GM12878 (cell line): Measurements from ENCODE around the gene IGFALS. TPM values are rescaled to one million over a fixed set of nuclear protein-coding genes. Genes with fewer than 3 reads are reported as not detected.
A peak's percentile ranks its signal among the peaks of the same experiment; 100 is the strongest.

ENCODE experiments used
- BHLHE40 ChIP-seq, 2 experiments: fragments of 450-650 bp in 1 of 2; IDR thresholded peaks; 2 replicates each; pipeline ENCODE4 v1.6.1; 2011 to 2017; ENCODE audit warnings: low read depth in 2 of 2, borderline replicate concordance in 1 of 2, improper control_type of control experiment in 1 of 2, low read length in 1 of 2, mild to moderate bottlenecking in 1 of 2
- CREM ChIP-seq: IDR thresholded peaks from 2 replicates; pipeline ENCODE4 v1.6.1; 2014; ENCODE audit warnings: antibody characterized with exemption, low read depth
- HDAC6 ChIP-seq: fragments of 200-600 bp; sonication (generic); IDR thresholded peaks from one replicate; pipeline ENCODE4 v1.8.0; 2017; ENCODE audit warnings: antibody characterized with exemption; ENCODE audit not compliant: unreplicated experiment
- LARP7 ChIP-seq: fragments of 450-650 bp; IDR thresholded peaks from 2 replicates; pipeline ENCODE4 v1.6.1; 2017; ENCODE audit warnings: mild to moderate bottlenecking
- MTA3 ChIP-seq: IDR thresholded peaks from 2 replicates; pipeline ENCODE4 v1.6.1; 2012; ENCODE audit warnings: low read length, inconsistent platforms, borderline replicate concordance
- MXI1 ChIP-seq: fragments of 150-350 bp; IDR thresholded peaks from 2 replicates; pipeline ENCODE4 v1.6.1; 2011; ENCODE audit warnings: low read depth, mild to moderate bottlenecking, inconsistent platforms, low read length, improper control_type of control experiment
- POLR2AphosphoS2 ChIP-seq: IDR thresholded peaks from 2 replicates; pipeline ENCODE4 v1.6.1; 2011; ENCODE audit warnings: low read depth, mild to moderate bottlenecking, low read length, improper control_type of control experiment, moderate library complexity
- POU2F2 ChIP-seq: IDR thresholded peaks from 3 replicates; pipeline ENCODE4 v1.6.1; 2011; ENCODE audit warnings: low read depth, mild to moderate bottlenecking, low read length, borderline replicate concordance
- REST ChIP-seq: IDR thresholded peaks from 2 replicates; pipeline ENCODE4 v1.6.1; 2012; ENCODE audit warnings: mild to moderate bottlenecking, low read depth, low read length
- RUNX3 ChIP-seq: IDR thresholded peaks from 2 replicates; pipeline ENCODE4 v1.6.1; 2012; ENCODE audit warnings: low read length, inconsistent platforms
- SMAD5 ChIP-seq: IDR thresholded peaks from 2 replicates; pipeline ENCODE4 v1.6.1; 2016; ENCODE audit warnings: antibody characterized with exemption, low read depth
- ZBED1 ChIP-seq: IDR thresholded peaks from 2 replicates; pipeline ENCODE4 v1.6.1; 2016; ENCODE audit warnings: borderline replicate concordance
- polyA plus RNA-seq, 11 experiments: library from polyadenylated mRNA; depleted of rRNA in 4 of 11; unstranded in 6 of 11; stranded (reverse) in 5 of 11; fragments of >200 nt; fragmentation: Nextera tagmentation in 4 of 11; fragmentation: Illumina TruSeq in 1 of 11; extraction: Ambion mirVana in 4 of 11; extraction: Trizol in 1 of 11; gene quantifications; 1 replicate in 1 of 11; 2 replicates in 10 of 11; pipeline versions ENCODE4 v1.2.1 to v1.2.3, GENCODE V29; 2011 to 2016; ENCODE audit warnings: inconsistent platforms in 2 of 11, missing spikeins in 2 of 11, low read depth in 1 of 11
- total RNA-seq, 4 experiments: library from RNA; depleted of rRNA in 3 of 4; stranded (reverse); fragments of >200 nt in 3 of 4; fragmentation: Illumina TruSeq in 1 of 4; extraction: Trizol in 1 of 4; gene quantifications; 2 replicates each; pipeline versions ENCODE4 v1.2.1 to v1.2.3, GENCODE V29; 2013 to 2021
- TF ChIP-seq, protein P1 (sequence below): IDR thresholded peaks from 2 replicates; pipeline ENCODE4 v1.6.1; 2011; ENCODE audit warnings: borderline replicate concordance, low read depth, mild to moderate bottlenecking, moderate library complexity, low read length; ENCODE audit not compliant: insufficient read depth, poor library complexity, severe bottlenecking
- TF ChIP-seq, protein P2 (sequence below): fragments of 450-650 bp; IDR thresholded peaks from 2 replicates; pipeline ENCODE4 v1.6.1; 2016; ENCODE audit warnings: mild to moderate bottlenecking
- TF ChIP-seq, protein P3 (sequence below): fragments of 450-650 bp; IDR thresholded peaks from 2 replicates; pipeline ENCODE4 v1.6.1; 2016; ENCODE audit warnings: mild to moderate bottlenecking
- TF ChIP-seq, protein P4 (sequence below): IDR thresholded peaks from 2 replicates; pipeline ENCODE4 v1.6.1; 2012; ENCODE audit warnings: low read depth, low read length, improper control_type of control experiment
- TF ChIP-seq, protein P5 (sequence below), 3 experiments: IDR thresholded peaks in 2 of 3; conservative IDR thresholded peaks in 1 of 3; 2 replicates each; pipeline ENCODE4 v1.5.1; 2011; ENCODE audit warnings: low read depth in 3 of 3, low read length in 3 of 3, mild to moderate bottlenecking in 3 of 3, control low read depth in 2 of 3, moderate library complexity in 2 of 3, inconsistent platforms in 1 of 3, mixed read lengths in 1 of 3; ENCODE audit not compliant: control insufficient read depth in 2 of 3, insufficient read depth in 1 of 3; ENCODE audit errors: extremely low read depth in 1 of 3

IGFALS gene
- total and polyA plus RNA-seq, 10 of the 15 experiments (the other 5 are each of a cell fraction or from before 2014, with no cell fraction given) = 0.04 to 0.11 TPM; not detected in 8

- TF ChIP-seq REST (no peak), LARP7 (peak; percentile 29; the same call in 1 of the 2 replicates), POU2F2 (0 out of 3 replicates have a peak, but pooled peaks have one; percentile 10), SMAD5 (peak; percentile 53; the same call in 1 of the 2 replicates), MTA3 (peak; percentile 92; the same call in 1 of the 2 replicates), CREM (no peak), POLR2AphosphoS2 (peak; percentile 72), HDAC6 (no peak), ZBED1 (no peak), BHLHE40 (IDR thresholded peaks at IDR 0.05; ENCODE audit: borderline replicate concordance in 1 of 2, low read depth in 2 of 2, low read length in 1 of 2) (peak; percentile 39 to 71; a peak in 3 of 4 replicates), RUNX3 (no peak), MXI1 (no peak; the same call in 1 of the 2 replicates)
- TF ChIP-seq, protein P1, sequence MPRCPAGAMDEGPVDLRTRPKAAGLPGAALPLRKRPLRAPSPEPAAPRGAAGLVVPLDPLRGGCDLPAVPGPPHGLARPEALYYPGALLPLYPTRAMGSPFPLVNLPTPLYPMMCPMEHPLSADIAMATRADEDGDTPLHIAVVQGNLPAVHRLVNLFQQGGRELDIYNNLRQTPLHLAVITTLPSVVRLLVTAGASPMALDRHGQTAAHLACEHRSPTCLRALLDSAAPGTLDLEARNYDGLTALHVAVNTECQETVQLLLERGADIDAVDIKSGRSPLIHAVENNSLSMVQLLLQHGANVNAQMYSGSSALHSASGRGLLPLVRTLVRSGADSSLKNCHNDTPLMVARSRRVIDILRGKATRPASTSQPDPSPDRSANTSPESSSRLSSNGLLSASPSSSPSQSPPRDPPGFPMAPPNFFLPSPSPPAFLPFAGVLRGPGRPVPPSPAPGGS = peak; percentile 91
- TF ChIP-seq, protein P2, sequence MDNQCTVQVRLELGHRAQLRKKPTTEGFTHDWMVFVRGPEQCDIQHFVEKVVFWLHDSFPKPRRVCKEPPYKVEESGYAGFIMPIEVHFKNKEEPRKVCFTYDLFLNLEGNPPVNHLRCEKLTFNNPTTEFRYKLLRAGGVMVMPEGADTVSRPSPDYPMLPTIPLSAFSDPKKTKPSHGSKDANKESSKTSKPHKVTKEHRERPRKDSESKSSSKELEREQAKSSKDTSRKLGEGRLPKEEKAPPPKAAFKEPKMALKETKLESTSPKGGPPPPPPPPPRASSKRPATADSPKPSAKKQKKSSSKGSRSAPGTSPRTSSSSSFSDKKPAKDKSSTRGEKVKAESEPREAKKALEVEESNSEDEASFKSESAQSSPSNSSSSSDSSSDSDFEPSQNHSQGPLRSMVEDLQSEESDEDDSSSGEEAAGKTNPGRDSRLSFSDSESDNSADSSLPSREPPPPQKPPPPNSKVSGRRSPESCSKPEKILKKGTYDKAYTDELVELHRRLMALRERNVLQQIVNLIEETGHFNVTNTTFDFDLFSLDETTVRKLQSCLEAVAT = peak; percentile 70; the same call in 1 of the 2 replicates
- TF ChIP-seq, protein P3, sequence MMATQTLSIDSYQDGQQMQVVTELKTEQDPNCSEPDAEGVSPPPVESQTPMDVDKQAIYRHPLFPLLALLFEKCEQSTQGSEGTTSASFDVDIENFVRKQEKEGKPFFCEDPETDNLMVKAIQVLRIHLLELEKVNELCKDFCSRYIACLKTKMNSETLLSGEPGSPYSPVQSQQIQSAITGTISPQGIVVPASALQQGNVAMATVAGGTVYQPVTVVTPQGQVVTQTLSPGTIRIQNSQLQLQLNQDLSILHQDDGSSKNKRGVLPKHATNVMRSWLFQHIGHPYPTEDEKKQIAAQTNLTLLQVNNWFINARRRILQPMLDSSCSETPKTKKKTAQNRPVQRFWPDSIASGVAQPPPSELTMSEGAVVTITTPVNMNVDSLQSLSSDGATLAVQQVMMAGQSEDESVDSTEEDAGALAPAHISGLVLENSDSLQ = no peak
- TF ChIP-seq, protein P4, sequence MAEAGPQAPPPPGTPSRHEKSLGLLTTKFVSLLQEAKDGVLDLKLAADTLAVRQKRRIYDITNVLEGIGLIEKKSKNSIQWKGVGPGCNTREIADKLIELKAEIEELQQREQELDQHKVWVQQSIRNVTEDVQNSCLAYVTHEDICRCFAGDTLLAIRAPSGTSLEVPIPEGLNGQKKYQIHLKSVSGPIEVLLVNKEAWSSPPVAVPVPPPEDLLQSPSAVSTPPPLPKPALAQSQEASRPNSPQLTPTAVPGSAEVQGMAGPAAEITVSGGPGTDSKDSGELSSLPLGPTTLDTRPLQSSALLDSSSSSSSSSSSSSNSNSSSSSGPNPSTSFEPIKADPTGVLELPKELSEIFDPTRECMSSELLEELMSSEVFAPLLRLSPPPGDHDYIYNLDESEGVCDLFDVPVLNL = no peak
- TF ChIP-seq, protein P5, sequence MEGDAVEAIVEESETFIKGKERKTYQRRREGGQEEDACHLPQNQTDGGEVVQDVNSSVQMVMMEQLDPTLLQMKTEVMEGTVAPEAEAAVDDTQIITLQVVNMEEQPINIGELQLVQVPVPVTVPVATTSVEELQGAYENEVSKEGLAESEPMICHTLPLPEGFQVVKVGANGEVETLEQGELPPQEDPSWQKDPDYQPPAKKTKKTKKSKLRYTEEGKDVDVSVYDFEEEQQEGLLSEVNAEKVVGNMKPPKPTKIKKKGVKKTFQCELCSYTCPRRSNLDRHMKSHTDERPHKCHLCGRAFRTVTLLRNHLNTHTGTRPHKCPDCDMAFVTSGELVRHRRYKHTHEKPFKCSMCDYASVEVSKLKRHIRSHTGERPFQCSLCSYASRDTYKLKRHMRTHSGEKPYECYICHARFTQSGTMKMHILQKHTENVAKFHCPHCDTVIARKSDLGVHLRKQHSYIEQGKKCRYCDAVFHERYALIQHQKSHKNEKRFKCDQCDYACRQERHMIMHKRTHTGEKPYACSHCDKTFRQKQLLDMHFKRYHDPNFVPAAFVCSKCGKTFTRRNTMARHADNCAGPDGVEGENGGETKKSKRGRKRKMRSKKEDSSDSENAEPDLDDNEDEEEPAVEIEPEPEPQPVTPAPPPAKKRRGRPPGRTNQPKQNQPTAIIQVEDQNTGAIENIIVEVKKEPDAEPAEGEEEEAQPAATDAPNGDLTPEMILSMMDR (IDR thresholded peaks at IDR 0.05 in 2 of 3, conservative IDR thresholded peaks at IDR 0.05 in 1 of 3; ENCODE audit: control insufficient read depth in 2 of 3, extremely low read depth in 1 of 3, insufficient read depth in 1 of 3, low read depth in 3 of 3, low read length in 3 of 3) = no peak
These were observed 22.9 kb downstream of the IGFALS start (continued) for GRCh38 chr16:1770328-1771187.
